Right lobe of liver (tissue), 4 donors: ENCODE data around the gene CYB5R2.

Experiments used
- CTCF ChIP-seq, 4 donors: fragments of 200-600 bp in 3 of 4; fragments of 450-650 bp in 1 of 4; IDR thresholded peaks; one replicate each; pipeline versions ENCODE4 v1.5.1 to v1.8.0; 2016 to 2022; ENCODE audit warnings: antibody characterized with exemption in 4 of 4, mild to moderate bottlenecking in 2 of 4
- POLR2A ChIP-seq: fragments of 450-650 bp; IDR thresholded peaks from one replicate; pipeline ENCODE4 v1.6.1; 2017; ENCODE audit warnings: antibody characterized with exemption, mild to moderate bottlenecking
- donor health status: DM: no; HTN: no; CAD: no.
- donor health status: DM: no; HTN: no; CAD: no.
- donor health status: DM: no; HTN: yes; CAD: no.

GRCh38 chr11:7638710-7639642 is 34.3 kb downstream of the CYB5R2 start:
- no peak for TF ChIP-seq CTCF (IDR thresholded peaks at IDR 0.05)
- TF ChIP-seq POLR2A = no peak
